GM21367 (cell line): ENCODE measurements around the gene METRN.

Source experiments
- ATAC-seq: cut with Tn5 transposase; IDR thresholded peaks from one replicate; pipeline ENCODE4 v1.9.1; 2021; ENCODE audit not compliant: unreplicated experiment

METRN gene

GRCh38 chr16:677316-678190 lies 37.4 kb upstream of the METRN start:
- ATAC-seq, result no peak

DNA sequence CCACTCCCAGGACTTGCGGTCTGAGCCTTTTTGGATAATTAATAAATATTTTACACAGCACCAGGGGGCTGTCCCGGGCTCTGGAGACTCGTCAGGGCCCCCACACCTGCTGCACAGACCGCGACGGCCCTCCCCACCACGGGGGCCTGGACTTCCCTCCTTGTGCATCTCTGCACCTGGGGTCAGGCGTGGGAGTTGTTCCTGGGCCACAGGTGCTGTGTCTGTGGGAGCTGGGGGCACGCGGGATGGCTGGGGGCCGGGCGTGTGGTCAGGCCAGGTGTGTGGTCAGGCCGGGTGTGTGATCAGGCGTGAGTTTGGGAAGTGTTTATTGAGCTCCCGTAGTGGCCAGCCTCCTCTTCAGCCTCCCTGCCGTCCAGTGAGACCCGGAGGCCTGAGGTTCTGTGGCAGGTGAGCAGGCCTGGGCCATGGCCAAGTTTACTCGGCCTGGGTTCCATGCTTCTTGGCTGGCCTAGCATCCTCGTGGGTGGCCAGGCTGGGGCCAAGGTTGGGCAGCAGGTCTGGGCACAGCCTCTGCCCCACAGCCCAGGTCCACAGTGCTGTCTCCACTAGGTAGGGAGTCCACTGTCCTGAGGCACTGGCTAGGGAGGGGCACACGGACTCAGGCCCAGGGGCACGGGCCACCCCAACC lies 36.6 kb upstream of the METRN start:
- no peak for ATAC-seq

GRCh38 chr16:678858-679813 lies 35.8 kb upstream of the METRN start:
- ATAC-seq, result no peak

GRCh38 chr16:679814-680624 lies 34.9 kb upstream of the METRN start, which contains the start of gene STUB1:
Gene STUB1, plus strand, starts transcription at chr16:680410. Its CDS starts 116 bp downstream, at chr16:680526.
- ATAC-seq, result no peak

GRCh38 chr16:680625-680945 lies 34.3 kb upstream of the METRN start:
- no peak for ATAC-seq

DNA sequence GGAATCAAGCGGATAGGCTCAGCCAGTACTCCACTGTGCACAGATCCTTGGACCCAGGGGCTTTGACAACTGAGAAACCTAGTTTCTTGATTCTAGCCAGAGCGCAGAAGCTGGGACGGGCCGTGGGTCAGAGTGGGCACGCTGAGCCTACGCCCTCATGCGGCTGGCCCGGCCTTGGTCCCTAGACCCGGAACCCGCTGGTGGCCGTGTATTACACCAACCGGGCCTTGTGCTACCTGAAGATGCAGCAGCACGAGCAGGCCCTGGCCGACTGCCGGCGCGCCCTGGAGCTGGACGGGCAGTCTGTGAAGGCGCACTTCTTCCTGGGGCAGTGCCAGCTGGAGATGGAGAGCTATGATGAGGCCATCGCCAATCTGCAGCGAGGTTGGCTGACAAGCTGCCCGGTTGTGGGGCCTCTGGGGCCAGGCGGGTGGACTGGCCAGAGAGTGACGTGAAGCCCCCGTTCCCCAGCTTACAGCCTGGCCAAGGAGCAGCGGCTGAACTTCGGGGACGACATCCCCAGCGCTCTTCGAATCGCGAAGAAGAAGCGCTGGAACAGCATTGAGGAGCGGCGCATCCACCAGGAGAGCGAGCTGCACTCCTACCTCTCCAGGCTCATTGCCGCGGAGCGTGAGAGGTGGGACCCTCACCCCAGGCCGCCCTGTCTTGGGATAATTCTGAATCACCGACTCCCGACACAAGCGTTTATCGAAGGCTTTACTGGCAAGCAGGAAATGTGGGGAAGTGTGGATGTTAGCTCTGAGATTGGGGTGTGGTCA lies 33.8 kb upstream of the METRN start:
- ATAC-seq, result no peak

DNA sequence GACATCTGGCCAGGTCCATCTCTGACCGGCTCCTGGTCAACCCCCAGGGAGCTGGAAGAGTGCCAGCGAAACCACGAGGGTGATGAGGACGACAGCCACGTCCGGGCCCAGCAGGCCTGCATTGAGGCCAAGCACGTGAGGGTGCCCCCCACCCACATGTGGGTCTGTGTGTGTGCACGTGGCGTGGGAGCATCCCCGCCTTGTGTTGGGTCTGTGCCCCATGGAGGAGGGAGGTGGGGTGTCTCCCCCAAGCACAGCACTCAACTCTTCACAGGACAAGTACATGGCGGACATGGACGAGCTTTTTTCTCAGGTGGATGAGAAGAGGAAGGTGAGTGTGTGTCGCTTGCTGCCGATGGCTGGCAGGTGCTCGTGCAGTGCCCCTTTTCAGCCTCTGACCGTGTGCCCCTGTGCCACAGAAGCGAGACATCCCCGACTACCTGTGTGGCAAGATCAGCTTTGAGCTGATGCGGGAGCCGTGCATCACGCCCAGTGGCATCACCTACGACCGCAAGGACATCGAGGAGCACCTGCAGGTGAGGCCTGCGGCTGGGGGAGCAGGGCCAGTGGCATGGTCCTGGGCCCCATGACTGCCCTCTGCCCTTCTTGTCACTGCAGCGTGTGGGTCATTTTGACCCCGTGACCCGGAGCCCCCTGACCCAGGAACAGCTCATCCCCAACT lies 33.0 kb upstream of the METRN start:
- ATAC-seq, result no peak

DNA sequence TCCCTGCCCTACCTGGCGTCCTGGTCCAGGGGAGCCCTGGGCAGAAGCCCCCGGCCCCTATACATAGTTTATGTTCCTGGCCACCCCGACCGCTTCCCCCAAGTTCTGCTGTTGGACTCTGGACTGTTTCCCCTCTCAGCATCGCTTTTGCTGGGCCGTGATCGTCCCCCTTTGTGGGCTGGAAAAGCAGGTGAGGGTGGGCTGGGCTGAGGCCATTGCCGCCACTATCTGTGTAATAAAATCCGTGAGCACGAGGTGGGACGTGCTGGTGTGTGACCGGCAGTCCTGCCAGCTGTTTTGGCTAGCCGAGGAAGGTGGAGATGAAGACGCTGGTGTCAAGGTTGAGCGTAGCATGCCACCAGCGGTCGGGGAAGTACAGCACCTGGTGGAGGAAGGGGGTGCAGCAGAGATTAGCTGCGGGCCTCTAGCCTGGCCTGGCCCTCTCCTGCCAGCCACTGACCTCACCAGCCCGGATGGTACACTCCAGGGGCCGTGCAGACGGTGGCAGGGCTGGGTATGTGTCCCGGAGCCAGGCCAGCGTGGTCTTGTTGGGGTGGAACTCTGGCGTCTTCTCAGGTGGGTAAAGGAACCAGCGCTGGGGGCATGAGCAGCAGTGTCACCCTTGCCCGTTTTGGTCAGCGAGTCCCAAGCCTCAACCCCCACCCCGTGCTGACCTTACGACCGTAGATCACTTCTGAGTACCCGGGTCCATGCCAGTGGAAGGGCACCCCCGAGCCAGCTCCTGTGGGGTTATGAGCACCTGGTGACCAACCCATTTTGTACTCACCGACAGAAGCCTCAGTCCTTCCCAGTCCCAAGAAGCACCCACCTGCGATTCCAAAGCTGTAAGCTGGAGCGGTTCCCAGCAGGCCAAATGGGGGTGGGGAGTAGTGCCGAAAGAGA lies 32.2 kb upstream of the METRN start:
- no peak for ATAC-seq

- no peak for ATAC-seq
Measured at GRCh38 chr16:683396-684070, 31.4 kb upstream of the METRN start.

DNA sequence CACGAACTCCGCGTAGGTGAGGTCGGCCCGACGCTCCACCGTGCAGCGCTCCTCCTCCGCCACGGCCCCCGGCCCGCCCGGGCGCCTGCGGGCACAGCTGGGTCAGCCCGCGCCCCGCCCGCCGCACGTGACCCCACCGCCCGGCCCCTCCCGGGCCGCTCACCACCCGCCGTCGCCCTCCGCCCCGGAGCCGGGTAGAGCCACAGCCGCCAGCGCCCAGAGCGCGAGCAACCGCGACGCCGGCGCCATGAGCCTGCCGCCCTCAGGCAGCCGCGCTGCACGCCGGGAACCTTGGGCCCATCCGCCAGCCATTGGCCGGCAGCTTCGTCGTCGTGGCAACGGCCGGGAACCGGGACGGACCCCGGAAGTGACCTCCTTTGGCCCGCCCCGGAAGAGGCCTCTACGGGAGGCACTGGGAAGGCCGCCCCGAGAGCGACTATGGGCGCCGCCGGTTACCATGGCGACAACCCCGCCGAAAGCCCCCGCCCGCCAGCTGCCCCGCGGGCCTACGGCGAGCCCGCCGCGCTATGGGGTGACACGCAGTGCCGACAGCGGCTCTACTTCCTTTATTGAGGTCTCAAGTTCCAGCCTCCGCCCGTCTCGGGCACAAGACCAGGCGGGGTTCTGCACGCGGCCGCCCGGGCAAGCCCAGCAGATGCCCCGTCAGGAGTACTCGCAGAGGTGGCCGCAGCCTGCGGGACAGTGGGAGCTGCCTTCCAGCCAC lies 30.7 kb upstream of the METRN start, which contains the start of gene JMJD8:
TSS of gene JMJD8 (minus strand) at position 264 of the 724 bp plus-strand sequence. CDS start at position 249, 15 bp downstream.
- peak; percentile 56 for ATAC-seq

DNA sequence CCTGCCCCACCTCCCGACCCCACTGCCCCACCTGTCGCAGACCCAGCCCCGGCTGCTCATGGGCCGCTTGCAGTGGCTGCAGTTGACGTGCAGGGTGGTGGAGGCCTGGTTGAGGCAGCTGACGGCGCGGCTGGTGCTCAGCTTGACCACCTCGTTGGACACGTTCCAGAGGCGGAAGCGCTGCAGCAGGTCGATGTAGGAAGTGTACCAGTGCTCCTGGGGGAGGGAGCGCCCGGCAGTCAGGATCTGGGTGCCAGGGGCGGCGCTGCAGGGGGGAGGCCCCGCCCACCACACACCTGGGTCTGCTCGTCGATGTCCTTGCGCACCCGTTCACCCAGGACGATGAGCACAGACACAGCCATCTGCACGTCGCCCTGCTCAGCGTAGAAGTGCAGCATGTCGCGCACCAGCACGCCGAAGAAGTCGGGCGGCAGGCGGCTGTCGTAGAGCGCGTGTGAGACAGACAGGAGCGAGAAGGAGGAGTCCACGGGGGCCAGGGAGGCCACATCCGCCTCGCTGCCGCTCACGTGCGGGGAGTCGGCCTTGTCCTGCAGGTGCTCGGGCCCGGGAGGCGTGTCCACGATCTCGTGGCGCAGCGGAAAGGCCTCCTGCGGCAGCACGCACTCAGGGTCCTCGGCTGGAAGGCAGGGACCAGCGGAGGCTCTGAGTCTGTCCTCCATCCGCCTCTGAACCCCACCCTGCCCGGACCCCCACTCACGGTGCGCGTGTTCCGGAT lies 29.8 kb upstream of the METRN start:
- ATAC-seq, result no peak

DNA sequence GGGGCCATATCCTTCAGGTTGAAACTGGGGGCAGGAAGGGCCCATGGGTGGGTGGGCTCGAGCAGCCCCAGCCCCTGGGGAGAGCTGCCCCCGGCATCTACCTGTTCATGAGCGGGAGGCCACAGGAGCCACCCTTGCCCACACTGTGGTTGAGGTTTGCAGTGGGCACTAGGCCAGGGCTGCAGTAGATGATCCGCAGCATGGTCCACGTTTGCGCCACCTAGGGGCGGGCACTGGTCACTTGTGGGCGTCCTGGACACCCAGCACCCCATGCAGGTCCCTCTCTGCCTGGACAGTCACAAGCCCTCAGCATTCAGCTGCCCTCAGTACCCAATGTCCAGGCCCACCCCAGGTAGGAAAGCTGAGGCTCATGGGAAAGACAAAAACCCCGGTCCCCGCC lies 29.0 kb upstream of the METRN start:
- no peak for ATAC-seq

DNA sequence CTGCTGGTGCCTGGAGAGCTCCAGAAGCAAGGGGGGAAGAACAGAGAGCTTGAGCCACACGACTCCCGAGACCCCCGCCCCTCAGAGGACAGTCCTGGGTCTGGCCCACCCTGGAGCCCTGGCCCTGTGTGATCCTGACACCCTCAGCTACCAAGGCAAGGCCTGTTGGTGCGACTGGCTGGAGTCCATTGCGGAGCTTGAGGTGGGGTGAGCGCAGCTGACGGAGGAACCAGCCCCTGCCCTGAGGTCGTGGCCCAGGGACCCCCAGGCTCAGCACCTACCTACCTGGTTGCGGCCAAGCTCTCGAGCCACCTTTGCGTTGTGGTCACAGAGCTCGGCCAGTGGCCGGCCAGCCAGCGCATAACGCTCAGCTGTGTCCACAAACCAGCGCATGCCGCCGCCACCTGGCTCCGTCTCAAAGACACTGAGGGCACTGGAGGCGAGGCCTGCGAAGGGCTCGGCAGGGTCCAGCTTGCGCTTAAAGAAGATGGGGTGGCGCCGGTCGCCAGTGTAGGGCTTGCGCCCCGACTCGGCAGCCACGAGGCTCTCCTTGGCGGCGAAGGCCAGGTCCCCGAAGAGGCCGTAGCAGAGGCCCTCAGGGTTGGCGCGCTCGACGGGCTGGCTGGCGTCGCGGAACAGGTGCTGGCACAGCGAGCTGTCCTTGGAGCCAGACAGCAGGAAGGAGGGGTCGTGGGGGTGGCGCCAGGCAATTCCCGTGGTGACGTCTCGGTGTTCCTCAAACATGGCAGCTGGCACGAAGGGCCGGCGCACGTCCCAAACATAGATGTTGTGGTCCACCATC lies 28.3 kb upstream of the METRN start:
- ATAC-seq, result no peak

DNA sequence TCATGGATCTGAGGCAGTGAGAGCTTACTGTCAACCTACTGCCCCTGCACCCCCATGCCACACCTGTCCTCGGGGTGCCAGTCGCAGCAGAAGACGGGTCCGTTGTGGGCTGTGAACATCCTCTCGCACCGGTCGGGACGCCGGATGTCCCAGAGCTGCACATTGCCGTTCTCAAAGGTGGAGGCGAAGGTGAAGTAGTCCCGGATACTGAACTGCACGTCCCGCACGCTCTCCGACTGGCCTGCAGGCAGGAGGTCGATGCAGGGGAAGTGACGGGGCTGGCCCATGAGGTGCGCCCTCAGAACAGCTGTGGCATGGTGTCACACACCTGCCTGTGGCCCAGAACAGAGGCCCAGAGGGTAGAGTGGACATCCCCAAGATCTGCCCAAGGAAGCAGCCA lies 27.4 kb upstream of the METRN start:
- ATAC-seq, result no peak

GRCh38 chr16:689175-689897 lies 25.6 kb upstream of the METRN start:
- no peak for ATAC-seq
